Mesendoderm (in vitro differentiated cells): ENCODE results near the gene PRPF4.

Experiments
- DNase-seq: peaks from one replicate; pipeline ENCODE4 v3.0.0; 2013
- H2AK5ac ChIP-seq: 2 replicates; pipeline ENCODE4 v1.6.1; 2013; ENCODE audit warnings: low read length, inconsistent platforms
- H2BK120ac ChIP-seq: 2 replicates; pipeline ENCODE4 v1.6.1; 2013; ENCODE audit warnings: low read depth, mild to moderate bottlenecking, low read length, moderate library complexity, mixed read lengths
- H2BK15ac ChIP-seq: replicated peaks from 2 replicates; pipeline ENCODE4 v1.6.1; 2013; ENCODE audit warnings: low read depth, mild to moderate bottlenecking, moderate library complexity
- H2BK5ac ChIP-seq: 2 replicates; pipeline ENCODE4 v1.6.1; 2013; ENCODE audit warnings: low read length, inconsistent platforms
- H3K18ac ChIP-seq: 2 replicates; pipeline ENCODE4 v1.6.1; 2013; ENCODE audit warnings: mild to moderate bottlenecking, low read length, mixed read lengths
- H3K23ac ChIP-seq: one replicate; pipeline ENCODE4 v1.6.1; 2013; ENCODE audit warnings: low read length
- H3K27ac ChIP-seq: 2 replicates; pipeline ENCODE4 v1.5.1; 2013; ENCODE audit warnings: low read depth, mild to moderate bottlenecking, inconsistent platforms, low read length, moderate library complexity
- H3K27me3 ChIP-seq: 2 replicates; pipeline ENCODE4 v1.6.1; 2013; ENCODE audit warnings: low read length, control low read depth, mild to moderate bottlenecking, inconsistent platforms; ENCODE audit not compliant: insufficient read depth, poor library complexity
- H3K36me3 ChIP-seq: 2 replicates; pipeline ENCODE4 v1.6.1; 2013; ENCODE audit warnings: low read length, inconsistent platforms; ENCODE audit not compliant: control insufficient read depth, insufficient read depth
- H3K4ac ChIP-seq: one replicate; pipeline ENCODE4 v1.6.1; 2013; ENCODE audit warnings: low read depth, mild to moderate bottlenecking, low read length, moderate library complexity
- H3K4me1 ChIP-seq: 2 replicates; pipeline ENCODE4 v1.6.1; 2013; ENCODE audit warnings: low read depth, low read length, inconsistent platforms; ENCODE audit not compliant: control insufficient read depth
- H3K4me2 ChIP-seq: 2 replicates; pipeline ENCODE4 v1.6.1; 2013; ENCODE audit warnings: low read length
- H3K4me3 ChIP-seq: 2 replicates; pipeline ENCODE4 v1.5.1; 2013; ENCODE audit warnings: mild to moderate bottlenecking, low read length
- H3K56ac ChIP-seq: one replicate; pipeline ENCODE4 v1.6.1; 2013; ENCODE audit warnings: low read length
- H3K79me1 ChIP-seq: 2 replicates; pipeline ENCODE4 v1.6.1; 2013; ENCODE audit warnings: low read length, inconsistent platforms
- H3K79me2 ChIP-seq: 2 replicates; pipeline ENCODE4 v1.6.1; 2013; ENCODE audit warnings: mild to moderate bottlenecking, low read length; ENCODE audit not compliant: control insufficient read depth, insufficient read depth
- H3K9ac ChIP-seq: 2 replicates; pipeline ENCODE4 v1.6.1; 2013; ENCODE audit warnings: low read length, inconsistent platforms
- H4K5ac ChIP-seq: one replicate; pipeline ENCODE4 v1.6.1; 2013; ENCODE audit warnings: low read length
- H4K8ac ChIP-seq: one replicate; pipeline ENCODE4 v1.6.1; 2013; ENCODE audit warnings: low read depth, mild to moderate bottlenecking, control low read depth, low read length, moderate library complexity
- WGBS: extraction: QIAGEN DNeasy Blood & Tissue Kit; methylation state at CpG from one replicate; pipeline ENCODE4 v1.1.7; 2013; ENCODE audit warnings: low lambda C conversion rate, missing lambda C conversion rate; ENCODE audit not compliant: insufficient coverage; ENCODE audit errors: extremely low coverage; 5-methylcytosine and 5-hydroxymethylcytosine counted together

The PRPF4 gene

DNA sequence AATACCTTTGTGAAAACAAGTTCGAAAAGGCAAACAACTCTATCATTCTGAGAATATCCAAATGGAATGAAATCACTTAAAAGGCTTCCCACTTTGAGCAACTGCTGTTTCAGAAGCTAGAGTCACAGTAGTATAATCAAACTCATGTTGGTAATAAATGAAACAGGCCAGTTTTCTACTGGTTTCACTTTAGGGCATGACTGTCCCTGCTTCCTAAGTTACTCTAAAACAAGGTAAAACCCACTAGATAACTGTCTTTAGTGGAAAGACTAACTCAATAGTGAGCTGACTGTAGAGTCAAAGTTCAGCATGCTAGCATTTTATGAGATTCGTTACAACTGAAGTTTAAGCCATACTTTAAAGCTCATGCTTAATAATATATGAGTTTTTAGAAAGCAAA, 6.1 kb upstream of the PRPF4 start:
- H2BK120ac ChIP-seq, result no peak overlapping the region
- DNase-seq, result no peak
- no peaks in the 10 kb centered on the region for H3K79me1 ChIP-seq
- H4K8ac ChIP-seq, result no peak overlapping the region
- no peaks in the 10 kb centered on the region for H3K79me2 ChIP-seq
- no peak overlapping the region for H2BK5ac ChIP-seq
- H3K27ac ChIP-seq, result no peak overlapping the region
- no peak overlapping the region for H4K5ac ChIP-seq
- H2BK15ac ChIP-seq, result no peak overlapping the region
- no peak overlapping the region for H3K9ac ChIP-seq
- no peak overlapping the region for H3K4me3 ChIP-seq
- no peaks in the 10 kb centered on the region for H3K4me1 ChIP-seq
- no peaks in the 10 kb centered on the region for H3K36me3 ChIP-seq
- H3K4ac ChIP-seq, result no peak overlapping the region
- H3K4me2 ChIP-seq, result no peak overlapping the region
- H3K27me3 ChIP-seq, result no peaks in the 10 kb centered on the region
- H2AK5ac ChIP-seq, result no peak overlapping the region
- H3K56ac ChIP-seq, result no peak overlapping the region
- no peak overlapping the region for H3K18ac ChIP-seq
- H3K23ac ChIP-seq, result no peak overlapping the region
- no CpG with 5 or more reads among the region's 2 CpGs for WGBS

DNA sequence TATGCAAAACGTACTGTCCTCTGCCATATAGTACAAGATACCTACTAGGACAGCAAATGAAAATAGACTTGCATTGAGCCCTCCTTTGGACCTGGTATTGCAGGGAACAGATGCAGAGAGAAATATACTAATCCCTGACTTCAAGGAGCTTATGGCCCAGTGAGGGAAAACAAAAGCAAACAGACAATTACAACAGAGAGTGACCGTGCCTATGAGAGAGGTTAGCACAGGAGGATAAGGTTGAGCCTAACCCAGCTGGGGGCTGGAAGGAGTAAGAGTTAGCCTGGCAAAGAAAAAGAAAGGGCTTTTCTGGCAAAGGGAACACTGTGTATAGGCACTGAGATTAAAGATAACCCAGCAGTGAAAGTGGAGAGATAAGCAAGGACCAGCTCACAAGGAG, 5.6 kb upstream of the PRPF4 start:
- H3K56ac ChIP-seq, result no peak overlapping the region
- WGBS, result no CpG with 5 or more reads among the region's 2 CpGs
- H2BK120ac ChIP-seq, result no peak overlapping the region
- no peak overlapping the region for H2AK5ac ChIP-seq
- no peak overlapping the region for H3K4ac ChIP-seq
- no peak overlapping the region for H3K4me2 ChIP-seq
- H4K5ac ChIP-seq, result no peak overlapping the region
- H3K4me1 ChIP-seq, result no peaks in the 10 kb centered on the region
- DNase-seq, result no peak
- no peak overlapping the region for H3K27ac ChIP-seq
- H3K4me3 ChIP-seq, result no peak overlapping the region
- no peaks in the 10 kb centered on the region for H3K79me2 ChIP-seq
- no peaks in the 10 kb centered on the region for H3K27me3 ChIP-seq
- no peak overlapping the region for H4K8ac ChIP-seq
- H3K79me1 ChIP-seq, result no peaks in the 10 kb centered on the region
- no peak overlapping the region for H2BK15ac ChIP-seq
- no peaks in the 10 kb centered on the region for H3K36me3 ChIP-seq
- H3K9ac ChIP-seq, result no peak overlapping the region
- no peak overlapping the region for H3K18ac ChIP-seq
- H2BK5ac ChIP-seq, result no peak overlapping the region
- H3K23ac ChIP-seq, result no peak overlapping the region

DNA sequence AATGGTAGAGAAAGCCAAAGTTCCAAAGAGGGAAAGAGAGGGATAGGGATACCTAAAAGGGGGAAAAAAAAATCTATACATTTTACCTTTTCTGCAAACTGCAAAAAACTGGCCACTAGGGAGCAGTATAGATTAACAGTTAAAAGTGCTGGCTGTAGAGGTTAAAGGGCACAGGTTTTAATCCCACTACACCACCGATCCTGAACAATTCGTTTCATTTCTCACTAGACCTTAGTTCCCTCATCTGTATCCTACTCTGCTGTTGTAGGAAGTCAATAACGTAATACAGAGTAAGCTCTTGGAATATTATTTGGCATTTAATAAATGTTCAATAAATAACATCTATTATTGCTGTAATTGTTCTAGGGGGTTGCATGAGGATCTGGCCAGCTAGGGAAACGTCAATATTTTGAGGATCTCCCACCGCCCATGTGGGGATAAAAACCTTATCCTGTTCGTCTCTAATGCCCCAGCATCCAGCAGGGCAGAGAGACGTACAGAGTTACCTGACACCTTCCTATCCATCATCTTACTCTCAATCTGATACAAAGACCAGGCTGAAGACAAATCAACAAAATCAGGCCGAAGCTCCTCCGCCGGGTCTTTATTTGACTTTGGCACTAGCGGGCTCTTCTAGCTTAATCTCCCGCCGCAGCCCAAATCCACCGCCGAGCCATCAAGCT, 843 bp upstream of the PRPF4 start:
- H3K4ac ChIP-seq, result no peak overlapping the region
- H3K27ac ChIP-seq, result peak overlapping the region; percentile 37
- H2BK5ac ChIP-seq, result no peak overlapping the region
- H3K79me1 ChIP-seq, result peaks cover 9% of the 10 kb centered on the region
- H3K27me3 ChIP-seq, result no peaks in the 10 kb centered on the region
- H2BK15ac ChIP-seq, result no peak overlapping the region
- no peak overlapping the region for H2BK120ac ChIP-seq
- H3K18ac ChIP-seq, result peak overlapping the region; percentile 42
- WGBS, result no CpG with 5 or more reads among the region's 15 CpGs
- peak overlapping the region; percentile 95 for H4K8ac ChIP-seq
- H3K56ac ChIP-seq, result peak overlapping the region; percentile 93
- peak overlapping the region; percentile 86 for H3K9ac ChIP-seq
- H3K4me2 ChIP-seq, result peak overlapping the region; percentile 99
- H3K4me3 ChIP-seq, result peak overlapping the region; percentile 91
- H4K5ac ChIP-seq, result no peak overlapping the region
- peak; percentile 77 for DNase-seq
- peak overlapping the region; percentile 88 for H2AK5ac ChIP-seq
- peaks cover 10% of the 10 kb centered on the region for H3K79me2 ChIP-seq
- peaks cover 1% of the 10 kb centered on the region for H3K4me1 ChIP-seq
- no peak overlapping the region for H3K23ac ChIP-seq
- H3K36me3 ChIP-seq, result no peaks in the 10 kb centered on the region

DNA sequence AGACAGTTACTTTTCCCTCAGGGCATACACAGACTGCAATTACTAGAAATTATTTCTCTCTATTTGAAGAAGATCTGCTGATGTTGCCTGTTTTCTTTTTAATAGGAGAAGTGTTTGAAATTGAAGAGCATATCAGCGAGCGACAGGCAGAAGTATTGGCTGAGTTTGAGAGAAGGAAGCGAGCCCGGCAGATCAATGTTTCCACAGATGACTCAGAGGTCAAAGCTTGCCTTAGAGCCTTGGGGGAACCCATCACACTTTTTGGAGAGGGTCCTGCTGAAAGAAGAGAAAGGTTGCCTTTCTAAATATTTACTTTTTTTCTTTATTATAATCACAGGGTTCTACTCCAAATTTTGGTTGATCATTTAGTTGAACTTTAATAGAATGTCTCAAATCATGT, 3.4 kb downstream of the PRPF4 start:
- Histone ChIP-seq H2BK120ac (no peak overlapping the region), H3K36me3 (peaks cover 5% of the 10 kb centered on the region)
- no CpG with 5 or more reads among the region's 4 CpGs for WGBS

DNA sequence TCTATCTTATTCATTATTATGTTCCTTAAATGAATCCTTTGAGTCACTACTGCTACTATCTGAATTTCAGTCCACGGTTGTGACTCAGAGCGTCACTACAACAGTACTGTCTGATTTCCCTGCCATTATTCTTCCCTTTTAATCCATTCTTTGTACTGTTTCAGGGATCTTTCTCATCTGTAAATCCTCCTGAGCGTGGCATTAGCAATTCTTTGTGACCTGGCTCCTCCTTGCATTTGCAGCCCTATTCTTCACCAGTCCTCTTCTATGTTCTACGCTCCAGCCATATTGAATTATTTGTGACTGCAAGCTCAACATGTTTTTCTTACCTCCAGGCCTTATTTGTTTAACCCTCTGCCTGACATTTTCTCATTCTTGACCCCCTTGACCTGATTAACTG, 5.9 kb downstream of the PRPF4 start:
- Histone ChIP-seq H2BK120ac (no peak overlapping the region), H3K27ac (no peak overlapping the region), H3K4me1 (no peaks in the 10 kb centered on the region), H4K8ac (no peak overlapping the region), H3K4me3 (no peak overlapping the region), H3K9ac (no peak overlapping the region), H3K56ac (no peak overlapping the region), H3K4me2 (no peak overlapping the region), H3K27me3 (no peaks in the 10 kb centered on the region), H2BK5ac (no peak overlapping the region), H3K79me2 (peaks cover 3% of the 10 kb centered on the region), H3K18ac (no peak overlapping the region), H3K4ac (no peak overlapping the region), H3K79me1 (peaks cover 2% of the 10 kb centered on the region), H2AK5ac (no peak overlapping the region), H3K36me3 (peaks cover 8% of the 10 kb centered on the region), H3K23ac (no peak overlapping the region), H4K5ac (no peak overlapping the region), H2BK15ac (no peak overlapping the region)
- DNase-seq, result no peak
- no CpG with 5 or more reads among the region's 4 CpGs for WGBS

More for the DNA sequence above, 3.4 kb downstream of the PRPF4 start:
- Histone ChIP-seq H3K18ac (no peak overlapping the region), H3K4me3 (no peak overlapping the region), H2AK5ac (no peak overlapping the region), H3K79me1 (peaks cover 9% of the 10 kb centered on the region), H2BK5ac (no peak overlapping the region), H4K5ac (no peak overlapping the region), H3K4me2 (no peak overlapping the region), H2BK15ac (no peak overlapping the region), H3K79me2 (peaks cover 10% of the 10 kb centered on the region), H3K23ac (no peak overlapping the region), H3K27me3 (no peaks in the 10 kb centered on the region), H3K4me1 (peaks cover 1% of the 10 kb centered on the region), H3K4ac (no peak overlapping the region), H3K27ac (no peak overlapping the region), H3K56ac (no peak overlapping the region), H4K8ac (no peak overlapping the region), H3K9ac (no peak overlapping the region)
- no peak for DNase-seq

DNA sequence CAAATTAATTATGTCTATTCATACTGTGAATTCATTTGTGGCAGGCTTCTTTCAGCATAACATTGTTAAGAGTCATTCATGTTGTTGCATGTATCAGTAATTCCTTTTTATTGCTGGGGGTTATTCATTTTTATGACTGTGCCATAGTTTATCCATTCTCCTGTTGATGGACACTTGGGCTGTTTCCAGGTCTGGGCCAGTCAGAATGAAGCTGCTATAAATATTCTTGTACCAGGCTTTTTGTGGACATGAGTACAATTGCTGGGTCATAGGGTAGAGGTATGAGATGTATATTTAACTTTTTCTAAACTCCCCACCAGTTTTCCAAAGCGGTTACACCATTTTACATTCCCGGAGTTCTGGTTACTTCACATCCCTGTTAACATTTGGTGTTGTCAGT, 13.6 kb downstream of the PRPF4 start:
- no peak overlapping the region for H3K23ac ChIP-seq
- no peak overlapping the region for H4K8ac ChIP-seq
- H3K4me1 ChIP-seq, result no peaks in the 10 kb centered on the region
- no peak overlapping the region for H2BK15ac ChIP-seq
- H3K79me1 ChIP-seq, result no peaks in the 10 kb centered on the region
- no CpG with 5 or more reads among the region's 2 CpGs for WGBS
- no peak overlapping the region for H2AK5ac ChIP-seq
- H3K36me3 ChIP-seq, result peaks cover 17% of the 10 kb centered on the region
- DNase-seq, result no peak
- no peak overlapping the region for H3K9ac ChIP-seq
- H3K4ac ChIP-seq, result no peak overlapping the region
- no peak overlapping the region for H3K4me2 ChIP-seq
- no peak overlapping the region for H3K56ac ChIP-seq
- no peak overlapping the region for H2BK5ac ChIP-seq
- no peaks in the 10 kb centered on the region for H3K27me3 ChIP-seq
- no peaks in the 10 kb centered on the region for H3K79me2 ChIP-seq
- no peak overlapping the region for H2BK120ac ChIP-seq
- no peak overlapping the region for H3K4me3 ChIP-seq
- no peak overlapping the region for H3K27ac ChIP-seq
- no peak overlapping the region for H3K18ac ChIP-seq
- no peak overlapping the region for H4K5ac ChIP-seq
